HG03342 (cell line): ENCODE data around the gene TXNDC2.
"Not testable (repeated sequence)": the region's sequence is repeated elsewhere in the genome, so short reads cannot be mapped to it uniquely, and the experiment has no call there.

ENCODE experiments used
- ATAC-seq: cut with Tn5 transposase; IDR thresholded peaks from one replicate; pipeline ENCODE4 v1.9.1; 2021; ENCODE audit warnings: mild to moderate bottlenecking, moderate library complexity; ENCODE audit not compliant: unreplicated experiment

Gene TXNDC2

DNA sequence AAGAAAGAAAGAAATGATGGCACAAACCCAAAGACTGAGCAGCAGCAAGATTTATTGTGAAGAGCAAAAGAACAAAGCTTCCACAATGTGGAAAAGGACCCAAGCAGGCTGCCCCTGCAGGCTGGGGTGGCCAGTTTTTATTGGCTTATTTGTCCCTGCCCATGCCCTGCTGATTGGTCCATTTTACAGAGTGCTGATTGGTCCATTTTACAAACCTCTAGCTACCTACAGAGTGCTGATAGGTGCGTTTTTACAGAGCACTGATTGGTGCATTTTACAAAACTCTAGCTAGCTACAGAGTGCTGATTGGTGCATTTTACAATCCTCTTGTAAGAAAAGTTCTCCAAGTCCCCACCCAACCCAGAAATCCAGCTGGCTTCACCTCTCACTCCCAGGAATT is 26.5 kb downstream of the TXNDC2 start:
- not testable (repeated sequence) for ATAC-seq

DNA sequence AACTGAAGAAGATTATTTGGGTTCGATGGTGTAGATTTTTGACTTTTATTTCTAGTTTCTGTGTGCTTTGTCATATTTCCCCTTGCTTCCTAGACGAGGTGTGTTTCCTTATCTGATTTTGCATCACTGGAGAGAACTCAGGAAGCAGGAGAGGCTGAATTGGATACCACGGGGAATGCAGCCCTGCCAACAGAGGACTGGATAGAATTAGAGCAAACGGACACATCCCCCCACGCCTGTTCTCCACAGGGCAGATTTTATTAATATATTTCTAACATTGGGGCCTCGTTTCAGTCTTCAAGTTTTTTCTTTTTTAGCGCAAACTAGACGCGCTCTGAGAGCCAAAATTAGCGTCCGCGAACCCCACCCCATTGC is 27.4 kb downstream of the TXNDC2 start:
- ATAC-seq, result no peak

DNA sequence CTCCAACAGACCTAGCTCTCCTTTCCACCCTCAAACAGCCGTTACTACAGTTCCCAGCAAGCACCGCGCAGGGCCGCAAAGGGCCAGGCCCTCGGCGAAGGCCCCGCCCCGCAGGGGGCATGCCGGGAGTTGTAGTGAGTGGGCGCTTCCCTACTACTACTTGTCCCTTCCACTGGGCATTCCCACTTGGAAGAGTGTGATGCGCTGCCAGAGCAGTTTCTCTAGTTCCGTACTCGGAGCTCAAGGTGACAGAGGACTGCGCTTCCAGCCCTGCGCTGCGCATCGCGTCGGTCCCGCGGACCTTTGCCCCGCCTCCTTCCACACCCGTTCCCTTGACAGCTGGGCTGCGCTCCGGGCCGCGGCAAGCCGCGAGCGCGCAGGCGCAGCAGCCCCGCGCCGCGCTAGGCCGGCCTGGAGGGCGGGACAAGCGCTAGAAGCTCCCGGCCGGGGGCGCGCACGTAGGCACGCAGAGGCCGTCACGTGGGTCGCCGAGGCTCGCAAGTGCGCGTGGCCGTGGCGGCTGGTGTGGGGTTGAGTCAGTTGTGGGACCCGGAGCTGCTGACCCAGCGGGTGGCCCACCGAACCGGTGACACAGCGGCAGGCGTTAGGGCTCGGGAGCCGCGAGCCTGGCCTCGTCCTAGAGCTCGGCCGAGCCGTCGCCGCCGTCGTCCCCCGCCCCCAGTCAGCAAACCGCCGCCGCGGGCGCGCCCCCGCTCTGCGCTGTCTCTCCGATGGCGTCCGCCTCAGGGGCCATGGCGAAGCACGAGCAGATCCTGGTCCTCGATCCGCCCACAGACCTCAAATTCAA is 28.0 kb downstream of the TXNDC2 start, which contains the start of gene VAPA:
Gene VAPA, plus strand, starts transcription at position 491 of the 808 bp plus-strand sequence. Its CDS starts 241 bp downstream, at position 732.
- peak; percentile 84 for ATAC-seq

DNA sequence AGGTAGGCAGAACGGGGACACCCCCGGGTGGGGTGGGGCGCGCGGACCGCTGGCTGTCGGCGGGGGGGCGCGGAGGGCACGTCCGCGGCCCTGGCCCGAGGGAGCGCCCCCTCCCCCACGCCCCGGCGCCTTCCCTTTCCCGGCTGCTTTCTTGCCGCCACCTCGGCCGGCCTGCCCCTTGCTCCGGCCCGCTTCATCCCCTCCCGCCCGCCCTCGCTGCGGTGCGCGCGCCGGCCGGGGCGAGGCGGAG is 28.5 kb downstream of the TXNDC2 start:
- ATAC-seq, result no peak

DNA sequence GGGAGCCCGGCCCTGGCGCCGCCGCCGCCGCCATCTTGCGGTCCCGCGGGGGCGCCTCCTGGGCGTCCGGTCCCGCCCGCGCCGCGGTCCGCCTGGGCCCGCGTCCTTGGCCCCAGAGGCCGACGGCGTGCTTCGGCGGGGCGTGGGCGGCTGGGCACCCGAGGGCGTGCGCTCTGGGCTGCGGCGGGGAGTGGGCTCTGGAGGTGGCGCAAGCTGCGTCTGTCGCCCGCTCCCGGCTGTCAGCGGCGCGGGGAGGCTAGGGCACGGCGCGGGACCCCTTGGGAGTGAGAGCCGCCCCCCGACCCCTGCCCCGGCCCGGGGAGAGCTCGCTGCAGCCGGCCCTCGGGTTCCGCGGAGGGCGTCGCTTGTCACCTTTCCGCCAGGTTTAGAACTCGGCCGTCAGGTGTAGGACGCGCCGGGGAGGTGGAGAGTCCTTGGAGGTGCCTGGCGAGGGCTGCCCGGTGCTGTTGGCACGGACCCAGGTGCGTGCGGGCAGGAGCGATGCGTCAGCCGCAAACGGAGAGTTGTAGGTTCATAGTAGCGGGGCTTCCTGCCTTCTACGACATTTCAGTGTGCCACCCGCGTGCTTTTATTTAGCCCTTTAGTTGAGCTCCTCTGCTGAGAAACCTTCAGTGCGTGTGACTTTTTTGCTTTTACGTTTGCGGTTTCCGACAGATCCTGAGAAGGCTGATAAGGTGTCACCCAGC is 29.0 kb downstream of the TXNDC2 start:
- ATAC-seq, result peak; percentile 29

DNA sequence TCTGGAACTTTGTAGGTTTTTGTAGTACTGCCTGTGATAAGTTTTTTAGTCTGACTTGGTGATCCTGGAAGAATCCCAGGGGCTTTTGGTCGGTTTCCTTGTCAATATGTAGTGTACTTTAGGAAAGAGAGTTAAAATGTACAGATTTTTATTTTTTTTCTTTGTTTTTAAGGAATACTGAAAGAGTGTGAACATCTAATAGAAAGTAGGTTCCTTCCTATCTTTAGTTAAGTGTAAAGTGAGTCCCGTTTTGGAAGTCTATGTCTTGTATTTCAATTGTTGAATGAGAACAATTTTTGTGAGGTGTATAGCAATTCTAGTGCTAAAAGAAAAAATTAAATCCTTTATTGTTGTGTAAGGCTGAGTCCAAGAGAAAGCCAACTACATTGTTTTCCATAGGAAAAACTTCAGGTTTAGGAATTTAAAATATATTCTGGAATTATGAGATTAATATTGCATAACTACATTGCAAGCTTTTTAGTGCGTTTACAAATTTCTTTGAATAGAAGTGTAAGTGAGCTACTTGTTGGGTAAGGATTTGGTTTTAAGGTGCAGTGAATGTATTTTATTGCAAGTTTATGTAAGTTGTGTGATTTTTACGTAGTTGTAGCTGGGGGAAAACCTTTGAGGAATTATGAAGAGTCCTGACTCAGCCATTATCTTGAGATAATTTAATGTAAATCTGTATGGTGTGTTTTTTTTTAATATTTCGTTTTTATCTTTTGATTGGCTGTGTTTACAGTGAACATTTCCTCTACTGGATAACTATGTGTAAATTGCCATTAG is 29.7 kb downstream of the TXNDC2 start:
- no peak for ATAC-seq

DNA sequence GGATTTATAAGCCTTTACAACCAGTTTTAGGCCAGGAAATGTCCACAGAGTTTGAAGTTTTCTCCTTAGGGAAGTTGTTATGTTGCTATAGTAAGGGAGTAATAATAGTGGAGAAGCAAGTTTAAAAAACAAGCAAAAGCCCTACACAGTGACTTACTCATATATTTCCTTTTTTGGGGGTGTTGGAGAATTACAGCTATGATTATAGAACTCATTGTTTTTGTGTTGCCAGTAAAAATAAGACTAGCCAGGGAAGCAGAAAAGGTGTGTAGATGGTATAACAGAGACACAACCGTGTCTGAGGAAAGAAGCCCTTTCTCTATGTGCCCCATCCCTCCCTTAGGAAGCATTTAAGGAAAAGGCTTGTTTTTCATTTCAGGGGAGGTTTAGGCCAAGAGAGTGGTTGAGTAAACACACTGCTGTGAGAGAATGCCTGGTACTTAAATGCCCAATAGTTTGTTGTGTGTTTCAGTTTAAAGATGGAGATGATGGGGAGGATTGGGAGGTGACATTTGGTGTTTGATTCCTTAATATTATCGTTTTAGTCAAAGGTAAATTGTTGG is 30.4 kb downstream of the TXNDC2 start:
- no peak for ATAC-seq

DNA sequence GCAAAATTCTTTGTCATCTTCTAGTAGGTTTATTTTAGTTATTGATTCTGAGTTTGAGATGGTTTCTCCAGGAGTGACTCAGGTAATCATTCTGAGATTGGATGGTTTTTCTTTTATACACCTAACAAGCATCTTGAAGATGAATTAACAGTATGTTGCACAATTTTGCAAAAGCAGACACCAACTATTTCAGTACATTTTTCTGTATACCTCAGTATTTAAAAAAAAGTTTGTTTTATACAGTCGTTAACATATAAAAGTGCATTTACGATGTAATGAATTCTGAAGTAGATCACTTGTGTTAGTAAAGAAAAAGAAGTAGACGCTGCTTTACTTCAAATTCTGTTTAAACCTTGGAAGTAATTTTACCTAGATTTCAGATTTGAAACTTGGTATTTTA is 31.0 kb downstream of the TXNDC2 start:
- no peak for ATAC-seq

DNA sequence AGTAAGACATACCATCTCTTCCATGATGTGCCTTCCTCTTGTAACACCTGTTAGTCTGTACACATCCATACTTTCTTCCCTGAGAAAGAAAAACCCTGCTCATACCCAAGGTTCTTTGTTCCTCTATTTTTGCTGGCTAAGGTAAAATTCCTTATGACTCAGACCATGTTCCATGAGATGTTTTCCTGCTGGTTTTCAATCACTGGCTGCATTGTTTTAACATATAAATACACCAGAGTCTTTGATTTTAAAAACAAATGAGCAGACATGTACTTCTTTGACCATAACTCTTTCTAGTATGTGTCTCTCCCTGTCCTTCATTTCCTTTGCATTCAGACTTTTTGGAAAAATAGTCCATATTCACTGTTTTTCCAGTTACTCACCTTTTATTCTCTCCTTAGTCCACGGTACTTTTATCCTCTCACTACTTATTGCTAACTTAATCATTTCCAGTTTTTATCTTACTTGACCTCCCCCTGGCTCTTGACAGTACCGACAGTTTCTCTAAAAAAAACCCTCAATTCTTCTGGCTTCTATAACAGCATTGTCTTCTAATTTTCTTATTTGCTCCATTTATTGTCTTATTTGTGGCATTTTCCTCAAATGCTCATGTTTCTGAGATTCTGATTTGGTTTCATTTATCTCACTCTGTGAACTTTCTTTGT is 32.4 kb downstream of the TXNDC2 start:
- ATAC-seq, result no peak

DNA sequence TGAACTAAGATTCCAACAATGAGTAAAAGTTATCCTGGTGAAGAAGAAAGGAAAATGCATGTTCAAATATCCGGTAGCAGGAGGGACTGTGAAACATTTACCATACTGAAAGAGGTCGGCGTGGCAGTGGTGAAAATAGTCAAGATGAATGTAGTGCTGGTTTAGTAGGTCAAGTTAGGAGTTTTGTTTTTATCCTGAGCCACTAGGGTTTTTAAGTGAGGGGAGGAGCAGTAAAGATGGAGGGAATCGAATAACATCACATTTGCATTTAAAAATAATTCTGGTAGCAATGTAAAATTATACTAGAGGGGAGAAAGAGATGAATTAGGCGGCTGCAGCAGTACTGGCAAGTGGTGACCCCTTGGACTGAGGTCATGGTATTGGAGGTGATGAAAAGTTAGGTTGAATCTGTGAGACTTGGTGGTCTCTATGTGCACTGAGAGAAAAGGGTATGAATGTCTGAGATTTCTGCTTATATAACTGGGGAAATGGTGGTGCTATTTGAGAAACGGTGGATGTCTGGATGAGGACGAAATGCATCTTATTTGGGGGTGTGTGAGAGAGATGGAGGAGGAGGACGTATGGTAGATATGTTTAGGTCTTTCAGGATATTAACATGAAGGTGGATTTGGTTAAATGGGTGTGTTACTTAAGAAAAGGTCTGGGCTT is 33.9 kb downstream of the TXNDC2 start:
- ATAC-seq, result no peak

DNA sequence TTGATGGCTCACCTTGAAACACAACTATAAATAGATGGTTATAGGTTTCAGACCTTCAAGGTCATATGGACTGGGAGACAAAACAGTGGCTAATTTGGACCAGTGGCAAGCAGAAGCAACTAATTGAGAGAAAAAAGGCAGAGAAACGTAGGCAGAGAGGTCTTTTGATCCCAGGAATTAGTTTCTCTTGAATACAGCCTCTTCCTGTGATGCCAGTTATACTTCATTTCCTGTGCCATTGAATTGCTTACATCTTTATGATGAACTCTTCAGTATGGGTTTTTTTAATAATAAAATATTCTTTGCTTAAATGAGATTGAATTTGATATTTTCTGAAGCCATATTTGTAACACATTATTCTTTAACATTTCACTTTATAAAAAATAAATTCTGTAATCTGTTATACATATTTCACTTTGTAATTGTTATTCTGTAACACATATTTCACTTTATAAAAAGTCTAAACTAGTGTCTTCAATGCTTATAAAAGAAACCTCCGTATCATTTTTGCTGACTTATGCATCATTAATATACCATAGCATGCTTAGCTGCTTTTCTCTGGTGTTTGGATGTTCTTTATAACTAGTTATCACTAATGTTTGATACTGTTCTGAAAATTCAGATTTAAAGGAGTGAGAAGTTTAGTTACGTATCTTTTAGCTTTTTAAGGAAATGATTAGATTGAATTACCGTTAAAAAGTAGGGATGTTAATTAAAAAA is 37.0 kb downstream of the TXNDC2 start:
- ATAC-seq, result no peak

DNA sequence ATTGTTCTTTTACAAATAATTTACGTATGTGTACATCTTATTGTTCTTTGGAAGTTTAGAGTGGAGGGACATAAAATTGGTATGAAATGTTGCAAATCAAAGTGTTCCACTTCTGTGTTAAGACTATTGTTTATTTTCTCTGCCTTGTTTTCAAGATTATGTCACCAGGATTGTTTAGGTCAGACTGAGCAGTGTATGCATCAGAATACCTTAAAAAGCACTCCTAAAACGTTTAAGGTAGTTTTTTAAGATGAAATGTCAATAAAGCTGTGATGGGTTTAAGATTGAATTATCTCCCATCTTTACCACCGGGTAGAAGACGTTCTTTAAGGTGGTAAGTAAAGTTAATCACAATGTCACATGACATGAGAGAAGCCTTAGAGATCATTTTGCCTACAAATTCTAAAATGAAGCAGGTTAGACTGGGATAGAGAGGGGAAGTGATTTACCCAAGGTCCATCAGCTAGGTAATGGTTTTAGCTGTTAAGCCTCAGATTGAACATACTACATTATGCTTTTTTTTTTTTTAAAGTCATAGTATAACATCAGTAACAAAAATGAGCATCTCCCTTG is 38.7 kb downstream of the TXNDC2 start:
- ATAC-seq, result no peak

DNA sequence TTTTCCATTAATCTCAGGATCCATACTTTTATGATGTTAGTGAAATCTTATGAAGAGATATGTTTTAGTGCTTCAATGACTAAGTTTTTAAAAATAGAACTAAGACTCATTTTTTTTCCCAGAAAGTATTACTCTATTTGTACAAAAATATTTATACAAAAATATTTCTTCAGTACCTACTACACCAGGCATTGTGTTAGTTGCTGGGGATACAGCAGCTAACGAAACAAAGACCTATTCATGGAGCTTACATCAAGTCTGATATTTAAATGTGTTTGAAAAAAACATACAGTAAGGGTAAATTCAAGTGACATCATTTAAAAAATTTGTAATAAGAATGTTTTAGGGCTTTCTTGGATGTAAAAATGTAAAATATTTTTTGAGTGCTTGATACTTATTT is 39.6 kb downstream of the TXNDC2 start:
- no peak for ATAC-seq

DNA sequence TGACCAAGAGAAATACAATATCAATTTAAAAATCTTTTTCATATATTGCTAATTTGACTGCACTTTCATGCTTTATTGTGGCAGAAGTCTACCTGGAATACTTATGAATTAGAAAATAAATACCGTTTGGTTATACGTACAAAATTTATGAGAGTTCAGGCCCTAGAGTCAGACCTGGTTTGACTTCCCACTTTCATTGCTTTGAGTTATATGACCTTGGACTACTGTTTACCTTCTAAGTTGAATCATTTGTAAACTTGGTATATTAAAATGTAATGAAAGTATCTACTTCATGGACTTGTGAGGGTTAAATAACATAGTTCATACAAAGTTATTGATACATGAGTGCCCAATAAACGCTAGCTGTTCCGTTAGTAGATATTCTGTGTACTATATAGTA is 40.0 kb downstream of the TXNDC2 start:
- ATAC-seq, result no peak

DNA sequence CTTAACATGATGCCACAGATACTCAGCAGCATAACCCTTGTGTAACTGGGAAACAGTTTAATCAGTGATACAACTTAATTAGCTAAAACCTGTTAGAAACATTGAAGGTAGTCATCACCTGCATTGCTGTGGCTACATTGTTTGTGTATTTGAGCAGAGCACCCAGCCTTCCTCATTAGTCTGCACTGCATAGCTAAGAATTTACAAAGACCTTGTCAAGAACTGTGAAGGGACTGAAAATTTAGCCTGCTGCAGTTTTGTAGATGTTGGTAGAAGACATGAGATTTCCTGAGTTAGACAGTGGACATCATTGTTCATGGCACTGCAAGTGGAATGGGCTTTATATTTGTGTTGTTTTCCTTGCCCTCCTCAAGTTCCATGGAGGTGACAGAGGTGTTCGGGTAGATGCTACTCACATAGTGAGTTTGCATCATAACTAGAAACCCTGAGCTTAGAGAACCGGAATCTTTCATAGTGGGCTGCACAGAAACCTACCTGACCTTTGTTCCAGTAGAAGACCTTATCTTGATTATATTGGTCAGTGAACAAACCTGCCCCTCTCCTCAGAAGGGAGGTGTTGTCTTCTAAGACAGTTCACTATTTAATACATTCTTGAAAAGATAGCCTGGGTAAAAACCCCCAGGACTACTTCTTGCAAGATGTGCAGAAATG is 40.6 kb downstream of the TXNDC2 start:
- no peak for ATAC-seq

DNA sequence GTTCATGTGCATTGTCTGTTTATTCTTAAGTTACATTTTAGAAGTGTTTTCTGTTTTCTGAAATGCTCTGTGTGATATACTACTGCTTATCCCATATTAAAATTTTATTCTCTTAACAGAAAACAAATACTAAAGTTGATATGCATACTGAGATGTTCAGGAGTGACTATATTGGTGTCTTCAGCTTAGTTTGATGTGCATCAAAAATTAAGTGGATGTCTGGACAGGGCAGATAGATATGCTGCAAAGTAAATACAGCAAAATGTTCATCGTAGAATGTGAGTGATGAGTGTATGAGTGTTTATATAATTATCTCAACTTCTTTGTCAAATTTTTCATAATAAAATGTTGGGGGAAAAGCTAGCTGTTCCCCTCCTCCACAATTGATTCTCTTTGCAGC is 41.2 kb downstream of the TXNDC2 start:
- no peak for ATAC-seq

DNA sequence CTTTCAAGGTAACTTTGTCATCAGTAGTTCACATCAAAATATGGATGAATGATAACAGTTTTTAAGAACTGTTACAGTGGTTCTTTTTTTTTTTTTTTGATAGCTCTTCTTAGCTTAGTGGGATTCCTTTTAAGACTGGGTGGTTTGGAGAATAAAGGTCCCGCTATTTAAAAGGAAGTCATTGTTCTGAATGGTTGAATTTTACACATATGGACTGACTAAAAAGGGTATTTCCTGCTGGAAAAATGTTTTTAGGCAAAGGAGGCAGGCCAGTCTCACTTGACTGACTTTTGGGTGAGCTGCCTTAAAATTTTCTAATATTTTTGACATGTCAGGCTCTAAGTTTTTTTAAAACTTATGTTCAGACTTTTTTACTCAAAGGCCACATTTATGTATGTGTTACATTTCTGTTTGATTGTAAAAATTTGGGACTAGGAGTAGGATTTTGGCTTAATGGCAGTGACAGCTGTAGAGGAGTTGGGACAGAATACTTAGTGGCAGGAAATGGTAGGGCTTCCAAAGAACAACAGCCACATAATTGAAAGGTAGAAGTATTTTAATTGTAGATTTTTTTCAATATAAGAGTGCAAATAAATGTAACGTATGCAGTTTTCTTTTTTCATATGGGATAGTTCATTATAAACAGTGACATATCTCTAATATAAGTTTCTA is 41.8 kb downstream of the TXNDC2 start:
- ATAC-seq, result no peak

DNA sequence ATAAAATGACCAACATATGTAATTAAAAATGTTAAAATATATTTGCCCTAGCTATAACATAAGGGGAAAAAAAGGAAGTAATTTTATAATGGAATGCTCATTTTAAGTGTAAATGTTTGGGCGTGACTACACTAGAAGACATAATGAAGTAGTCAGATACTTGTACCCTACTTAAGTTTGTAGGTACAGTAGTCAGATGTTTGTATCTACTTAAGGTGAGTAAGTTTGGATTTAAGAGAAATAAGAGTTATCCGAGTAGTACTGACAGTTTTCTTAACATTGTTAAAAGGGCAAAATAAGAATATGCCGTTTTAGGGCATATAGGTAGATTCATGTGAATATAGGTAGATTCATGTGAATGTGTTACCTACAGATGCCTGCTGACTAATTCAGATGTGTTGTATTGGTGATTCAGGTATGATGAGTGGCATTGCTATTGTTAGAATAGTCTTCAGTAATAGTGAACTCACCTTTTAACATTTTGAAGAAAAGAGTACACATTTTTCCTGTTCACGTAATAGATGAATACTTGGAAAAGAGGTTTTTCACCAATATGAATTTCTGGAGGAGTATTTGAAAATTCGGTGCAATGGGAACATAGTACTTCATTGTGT is 43.0 kb downstream of the TXNDC2 start:
- no peak for ATAC-seq
